Liver (tissue), 9 donors: ENCODE measurements around the gene DDN. TPM values are rescaled to one million over a fixed set of nuclear protein-coding genes. Genes with fewer than 3 reads are reported as not detected.

Source experiments
- DNase-seq: peaks from one replicate; pipeline ENCODE4 v3.0.0-alpha.2; 2017; ENCODE audit warnings: low spot score
- H3K27ac ChIP-seq, 2 donors: one replicate each; pipeline ENCODE4 v1.7.0; 2013; ENCODE audit warnings: inconsistent platforms in 2 of 2, low read length in 2 of 2, control low read depth in 1 of 2, low read depth in 1 of 2, mild to moderate bottlenecking in 1 of 2
- H3K27me3 ChIP-seq, 4 donors: one replicate each; pipeline versions ENCODE4 v1.6.1 to v1.7.0; 2013; ENCODE audit warnings: low read length in 3 of 4, inconsistent platforms in 1 of 4, mild to moderate bottlenecking in 1 of 4, moderate library complexity in 1 of 4; ENCODE audit not compliant: control insufficient read depth in 4 of 4, insufficient read depth in 4 of 4
- H3K36me3 ChIP-seq, 4 donors: one replicate each; pipeline versions ENCODE4 v1.6.1 to v1.7.0; 2013; ENCODE audit warnings: low read length in 3 of 4, mild to moderate bottlenecking in 3 of 4, low read depth in 1 of 4, moderate library complexity in 1 of 4; ENCODE audit not compliant: control insufficient read depth in 4 of 4, insufficient read depth in 3 of 4
- H3K4me1 ChIP-seq, 4 donors: one replicate each; pipeline versions ENCODE4 v1.6.1 to v1.7.0; 2013; ENCODE audit warnings: low read length in 3 of 4, mild to moderate bottlenecking in 3 of 4, moderate library complexity in 1 of 4; ENCODE audit not compliant: control insufficient read depth in 4 of 4, insufficient read depth in 4 of 4
- H3K4me3 ChIP-seq, 3 donors: one replicate each; pipeline versions ENCODE4 v1.6.1 to v1.7.0; 2013; ENCODE audit warnings: low read length in 3 of 3, control low read depth in 1 of 3, low read depth in 1 of 3, mild to moderate bottlenecking in 1 of 3
- H3K9ac ChIP-seq, 2 donors: one replicate each; pipeline ENCODE4 v1.7.0; 2013; ENCODE audit warnings: low read length in 2 of 2, mild to moderate bottlenecking in 2 of 2, moderate library complexity in 2 of 2, control low read depth in 1 of 2, low read depth in 1 of 2
- H3K9me3 ChIP-seq, 4 donors: one replicate each; pipeline versions ENCODE4 v1.6.1 to v1.7.0; 2013; ENCODE audit warnings: low read length in 3 of 4; ENCODE audit not compliant: control insufficient read depth in 4 of 4
- EGR1 ChIP-seq, 2 donors: IDR thresholded peaks; 2 replicates each; pipeline ENCODE4 v1.6.1; 2016 to 2018; ENCODE audit warnings: antibody characterized with exemption in 2 of 2, low read depth in 2 of 2
- FOXA1 ChIP-seq: IDR thresholded peaks from 2 replicates; pipeline ENCODE4 v1.6.1; 2016; ENCODE audit warnings: antibody characterized with exemption
- FOXA2 ChIP-seq: IDR thresholded peaks from 2 replicates; pipeline ENCODE4 v1.6.1; 2016; ENCODE audit warnings: antibody characterized with exemption
- GABPA ChIP-seq, 2 donors: IDR thresholded peaks in 1 of 2; conservative IDR thresholded peaks in 1 of 2; 2 replicates each; pipeline ENCODE4 v1.6.1; 2016; ENCODE audit warnings: antibody characterized with exemption in 2 of 2, mild to moderate bottlenecking in 1 of 2, moderate library complexity in 1 of 2
- HNF4A ChIP-seq, 2 donors: conservative IDR thresholded peaks; 2 replicates each; pipeline ENCODE4 v1.6.1; 2016; ENCODE audit warnings: antibody characterized with exemption in 2 of 2, mild to moderate bottlenecking in 2 of 2
- HNF4G ChIP-seq: IDR thresholded peaks from 2 replicates; pipeline ENCODE4 v1.6.1; 2016; ENCODE audit warnings: antibody characterized with exemption
- JUND ChIP-seq, 2 donors: IDR thresholded peaks; 2 replicates each; pipeline ENCODE4 v1.6.1; 2016; ENCODE audit warnings: antibody characterized with exemption in 2 of 2
- NR2F2 ChIP-seq: IDR thresholded peaks from 2 replicates; pipeline ENCODE4 v1.6.1; 2016; ENCODE audit warnings: antibody characterized with exemption
- RAD21 ChIP-seq, 2 donors: IDR thresholded peaks; 2 replicates each; pipeline ENCODE4 v1.6.1; 2016; ENCODE audit warnings: antibody characterized with exemption in 2 of 2, mild to moderate bottlenecking in 2 of 2
- RXRA ChIP-seq, 2 donors: IDR thresholded peaks; 2 replicates each; pipeline ENCODE4 v1.6.1; 2017 to 2018; ENCODE audit warnings: antibody characterized with exemption in 2 of 2, mild to moderate bottlenecking in 1 of 2
- SP1 ChIP-seq: IDR thresholded peaks from 2 replicates; pipeline ENCODE4 v1.6.1; 2018; ENCODE audit warnings: antibody characterized with exemption, mild to moderate bottlenecking
- TAF1 ChIP-seq: conservative IDR thresholded peaks from 2 replicates; pipeline ENCODE4 v1.6.1; 2016; ENCODE audit warnings: antibody characterized with exemption, mild to moderate bottlenecking
- YY1 ChIP-seq: IDR thresholded peaks from 2 replicates; pipeline ENCODE4 v1.6.1; 2016; ENCODE audit warnings: antibody characterized with exemption, mild to moderate bottlenecking
- WGBS: extraction: QIAGEN DNeasy Blood & Tissue Kit; methylation state at CpG from one replicate; pipeline ENCODE4 v1.1.7; 2013; 5-methylcytosine and 5-hydroxymethylcytosine counted together
- polyA plus RNA-seq, 2 donors: library from polyadenylated mRNA; stranded (reverse) in 1 of 2; unstranded in 1 of 2; fragments of 200-250 nt in 1 of 2; fragments of >200 nt in 1 of 2; fragmentation: Nextera tagmentation in 1 of 2; extraction: Ambion mirVana in 1 of 2; gene quantifications; one replicate each; pipeline versions ENCODE4 v1.2.1 to v1.2.3, GENCODE V29; 2013 to 2015
- total RNA-seq, 2 donors: library from RNA; depleted of rRNA; stranded (reverse); fragments of >200 nt; gene quantifications; one replicate each; pipeline ENCODE4 v1.2.3, GENCODE V29; 2014
- TF ChIP-seq, protein P1 (sequence below): fragments of 150-350 bp; IDR thresholded peaks from 2 replicates; pipeline ENCODE4 v1.5.1; 2017; ENCODE audit warnings: improper control_type of control experiment, low read depth, low read length; ENCODE audit not compliant: missing input control
- TF ChIP-seq, protein P2 (sequence below): IDR thresholded peaks from 2 replicates; pipeline ENCODE4 v1.6.1; 2016; ENCODE audit warnings: antibody characterized with exemption
- TF ChIP-seq, protein P3 (sequence below): IDR thresholded peaks from 2 replicates; pipeline ENCODE4 v1.6.1; 2016; ENCODE audit warnings: antibody characterized with exemption
- TF ChIP-seq, protein P4 (sequence below): IDR thresholded peaks from 2 replicates; pipeline ENCODE4 v1.6.1; 2016; ENCODE audit warnings: antibody characterized with exemption
- TF ChIP-seq, protein P5 (sequence below): IDR thresholded peaks from 2 replicates; pipeline ENCODE4 v1.6.1; 2016; ENCODE audit warnings: antibody characterized with exemption, mild to moderate bottlenecking
- donor health status: healthy.
- donor health status: healthy.
- donor health status: healthy.
- donor health status: healthy.
- donor health status: healthy.

The DDN gene
- total and polyA plus RNA-seq, 4 donors, result 0.09 TPM; not detected in 3

DNA sequence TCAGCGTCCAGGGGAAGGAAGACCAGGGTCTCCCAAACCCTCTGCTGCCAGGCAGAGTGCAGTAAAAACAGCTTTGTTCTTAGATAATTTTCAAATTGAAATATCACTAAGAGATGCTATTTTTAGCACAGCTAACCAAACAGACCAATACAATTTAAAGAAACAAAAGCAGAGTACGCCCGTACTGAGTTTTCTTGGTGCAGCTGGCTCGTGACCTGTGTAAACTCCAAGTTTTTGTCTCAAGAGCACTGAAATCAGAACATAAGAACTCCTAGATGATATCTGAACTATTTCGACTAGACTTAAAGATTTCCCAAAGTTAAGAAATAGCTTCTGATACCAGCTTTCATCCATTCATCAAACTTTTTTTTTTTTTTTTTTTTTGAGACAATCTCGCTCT, 52.2 kb downstream of the DDN start:
- Histone ChIP-seq H3K9ac (no peak overlapping the region), H3K4me1 (no peaks in the 10 kb centered on the region), H3K9me3 (no peaks in the 10 kb centered on the region), H3K27me3 (no peaks in the 10 kb centered on the region), H3K4me3 (no peak overlapping the region), H3K27ac (no peak overlapping the region), H3K36me3 (peaks cover 0 to 4% (median 0%) of the 10 kb centered on the region in 4 donors)
- DNase-seq, result no peak
- TF ChIP-seq RXRA (IDR thresholded peaks at IDR 0.05) (no peak), NR2F2 (no peak), SP1 (no peak), HNF4G (no peak)
- TF ChIP-seq, protein P1, sequence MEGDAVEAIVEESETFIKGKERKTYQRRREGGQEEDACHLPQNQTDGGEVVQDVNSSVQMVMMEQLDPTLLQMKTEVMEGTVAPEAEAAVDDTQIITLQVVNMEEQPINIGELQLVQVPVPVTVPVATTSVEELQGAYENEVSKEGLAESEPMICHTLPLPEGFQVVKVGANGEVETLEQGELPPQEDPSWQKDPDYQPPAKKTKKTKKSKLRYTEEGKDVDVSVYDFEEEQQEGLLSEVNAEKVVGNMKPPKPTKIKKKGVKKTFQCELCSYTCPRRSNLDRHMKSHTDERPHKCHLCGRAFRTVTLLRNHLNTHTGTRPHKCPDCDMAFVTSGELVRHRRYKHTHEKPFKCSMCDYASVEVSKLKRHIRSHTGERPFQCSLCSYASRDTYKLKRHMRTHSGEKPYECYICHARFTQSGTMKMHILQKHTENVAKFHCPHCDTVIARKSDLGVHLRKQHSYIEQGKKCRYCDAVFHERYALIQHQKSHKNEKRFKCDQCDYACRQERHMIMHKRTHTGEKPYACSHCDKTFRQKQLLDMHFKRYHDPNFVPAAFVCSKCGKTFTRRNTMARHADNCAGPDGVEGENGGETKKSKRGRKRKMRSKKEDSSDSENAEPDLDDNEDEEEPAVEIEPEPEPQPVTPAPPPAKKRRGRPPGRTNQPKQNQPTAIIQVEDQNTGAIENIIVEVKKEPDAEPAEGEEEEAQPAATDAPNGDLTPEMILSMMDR, result no peak
- WGBS, result 90% methylated on average over 6 of the region's 6 CpGs

DNA sequence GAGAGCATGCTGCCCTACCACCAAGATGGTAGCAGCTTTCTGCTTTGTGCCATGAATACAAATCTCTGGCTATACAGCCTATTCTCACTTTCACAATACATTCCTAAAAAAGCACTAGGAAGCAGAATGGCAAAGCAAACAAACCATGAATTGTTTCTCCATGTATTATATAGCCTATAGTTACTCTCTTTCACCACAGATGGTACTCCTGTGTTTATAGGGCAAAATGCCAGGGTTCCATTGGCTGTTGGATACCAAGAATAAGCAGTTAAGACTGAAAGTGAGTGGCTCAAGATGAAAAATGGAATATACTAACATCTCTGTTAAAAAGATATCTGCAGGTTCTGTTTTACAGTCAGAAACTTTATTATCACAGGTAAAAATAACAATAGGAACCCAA, 53.0 kb downstream of the DDN start:
- no peaks in the 10 kb centered on the region for H3K4me1 ChIP-seq
- no peak overlapping the region for H3K27ac ChIP-seq
- no peaks in the 10 kb centered on the region for H3K27me3 ChIP-seq
- TF ChIP-seq HNF4A (conservative IDR thresholded peaks at IDR 0.05) (no peak), SP1 (no peak), JUND (IDR thresholded peaks at IDR 0.05) (no peak), EGR1 (IDR thresholded peaks at IDR 0.05; ENCODE audit: low read depth in 2 of 2) (no peak), YY1 (no peak), GABPA (IDR thresholded peaks at IDR 0.05 in 1 of 2, conservative IDR thresholded peaks at IDR 0.05 in 1 of 2) (no peak), HNF4G (no peak), FOXA2 (no peak), RXRA (IDR thresholded peaks at IDR 0.05) (no peak), NR2F2 (no peak), FOXA1 (no peak), RAD21 (IDR thresholded peaks at IDR 0.05) (no peak), TAF1 (no peak)
- TF ChIP-seq, protein P2, sequence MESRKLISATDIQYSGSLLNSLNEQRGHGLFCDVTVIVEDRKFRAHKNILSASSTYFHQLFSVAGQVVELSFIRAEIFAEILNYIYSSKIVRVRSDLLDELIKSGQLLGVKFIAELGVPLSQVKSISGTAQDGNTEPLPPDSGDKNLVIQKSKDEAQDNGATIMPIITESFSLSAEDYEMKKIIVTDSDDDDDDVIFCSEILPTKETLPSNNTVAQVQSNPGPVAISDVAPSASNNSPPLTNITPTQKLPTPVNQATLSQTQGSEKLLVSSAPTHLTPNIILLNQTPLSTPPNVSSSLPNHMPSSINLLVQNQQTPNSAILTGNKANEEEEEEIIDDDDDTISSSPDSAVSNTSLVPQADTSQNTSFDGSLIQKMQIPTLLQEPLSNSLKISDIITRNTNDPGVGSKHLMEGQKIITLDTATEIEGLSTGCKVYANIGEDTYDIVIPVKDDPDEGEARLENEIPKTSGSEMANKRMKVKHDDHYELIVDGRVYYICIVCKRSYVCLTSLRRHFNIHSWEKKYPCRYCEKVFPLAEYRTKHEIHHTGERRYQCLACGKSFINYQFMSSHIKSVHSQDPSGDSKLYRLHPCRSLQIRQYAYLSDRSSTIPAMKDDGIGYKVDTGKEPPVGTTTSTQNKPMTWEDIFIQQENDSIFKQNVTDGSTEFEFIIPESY, result no peak
- TF ChIP-seq, protein P1, result no peak
- TF ChIP-seq, protein P3, sequence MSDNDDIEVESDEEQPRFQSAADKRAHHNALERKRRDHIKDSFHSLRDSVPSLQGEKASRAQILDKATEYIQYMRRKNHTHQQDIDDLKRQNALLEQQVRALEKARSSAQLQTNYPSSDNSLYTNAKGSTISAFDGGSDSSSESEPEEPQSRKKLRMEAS, result no peak
- TF ChIP-seq, protein P4, sequence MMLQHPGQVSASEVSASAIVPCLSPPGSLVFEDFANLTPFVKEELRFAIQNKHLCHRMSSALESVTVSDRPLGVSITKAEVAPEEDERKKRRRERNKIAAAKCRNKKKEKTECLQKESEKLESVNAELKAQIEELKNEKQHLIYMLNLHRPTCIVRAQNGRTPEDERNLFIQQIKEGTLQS, result no peak
- TF ChIP-seq, protein P5, sequence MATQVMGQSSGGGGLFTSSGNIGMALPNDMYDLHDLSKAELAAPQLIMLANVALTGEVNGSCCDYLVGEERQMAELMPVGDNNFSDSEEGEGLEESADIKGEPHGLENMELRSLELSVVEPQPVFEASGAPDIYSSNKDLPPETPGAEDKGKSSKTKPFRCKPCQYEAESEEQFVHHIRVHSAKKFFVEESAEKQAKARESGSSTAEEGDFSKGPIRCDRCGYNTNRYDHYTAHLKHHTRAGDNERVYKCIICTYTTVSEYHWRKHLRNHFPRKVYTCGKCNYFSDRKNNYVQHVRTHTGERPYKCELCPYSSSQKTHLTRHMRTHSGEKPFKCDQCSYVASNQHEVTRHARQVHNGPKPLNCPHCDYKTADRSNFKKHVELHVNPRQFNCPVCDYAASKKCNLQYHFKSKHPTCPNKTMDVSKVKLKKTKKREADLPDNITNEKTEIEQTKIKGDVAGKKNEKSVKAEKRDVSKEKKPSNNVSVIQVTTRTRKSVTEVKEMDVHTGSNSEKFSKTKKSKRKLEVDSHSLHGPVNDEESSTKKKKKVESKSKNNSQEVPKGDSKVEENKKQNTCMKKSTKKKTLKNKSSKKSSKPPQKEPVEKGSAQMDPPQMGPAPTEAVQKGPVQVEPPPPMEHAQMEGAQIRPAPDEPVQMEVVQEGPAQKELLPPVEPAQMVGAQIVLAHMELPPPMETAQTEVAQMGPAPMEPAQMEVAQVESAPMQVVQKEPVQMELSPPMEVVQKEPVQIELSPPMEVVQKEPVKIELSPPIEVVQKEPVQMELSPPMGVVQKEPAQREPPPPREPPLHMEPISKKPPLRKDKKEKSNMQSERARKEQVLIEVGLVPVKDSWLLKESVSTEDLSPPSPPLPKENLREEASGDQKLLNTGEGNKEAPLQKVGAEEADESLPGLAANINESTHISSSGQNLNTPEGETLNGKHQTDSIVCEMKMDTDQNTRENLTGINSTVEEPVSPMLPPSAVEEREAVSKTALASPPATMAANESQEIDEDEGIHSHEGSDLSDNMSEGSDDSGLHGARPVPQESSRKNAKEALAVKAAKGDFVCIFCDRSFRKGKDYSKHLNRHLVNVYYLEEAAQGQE, result no peak
- no peak overlapping the region for H3K9ac ChIP-seq
- no peak for DNase-seq
- peaks cover under 1 to 4% (median 3%) of the 10 kb centered on the region in 4 donors for H3K36me3 ChIP-seq
- H3K4me3 ChIP-seq, result no peak overlapping the region
- H3K9me3 ChIP-seq, result no peaks in the 10 kb centered on the region
